GM19372 (cell line): ENCODE data around the gene CRYBG3.
"Not testable (repeated sequence)": the region's sequence is repeated elsewhere in the genome, so short reads cannot be mapped to it uniquely, and the experiment has no call there.

ENCODE experiments used
- ATAC-seq: cut with Tn5 transposase; IDR thresholded peaks from one replicate; pipeline ENCODE4 v1.9.1; 2021; ENCODE audit warnings: mild to moderate bottlenecking, low read depth, moderate library complexity; ENCODE audit not compliant: unreplicated experiment

Gene CRYBG3

GRCh38 chr3:97833184-97833583 is 11.4 kb downstream of the CRYBG3 start:
- ATAC-seq, result not testable (repeated sequence)

- no peak for ATAC-seq
Observed at GRCh38 chr3:97835761-97836160, 13.9 kb downstream of the CRYBG3 start.

GRCh38 chr3:97838393-97838792 is 16.6 kb downstream of the CRYBG3 start:
- ATAC-seq, result no peak

- no peak for ATAC-seq
Observed at GRCh38 chr3:97839944-97840343, 18.1 kb downstream of the CRYBG3 start.

- no peak for ATAC-seq
Observed at GRCh38 chr3:97841304-97841703, 19.5 kb downstream of the CRYBG3 start.

GRCh38 chr3:97841956-97842355 is 20.1 kb downstream of the CRYBG3 start:
- no peak for ATAC-seq

- ATAC-seq, result no peak
Observed at GRCh38 chr3:97848779-97849178, 27.0 kb downstream of the CRYBG3 start.

GRCh38 chr3:97857401-97857800 is 35.6 kb downstream of the CRYBG3 start:
- ATAC-seq, result no peak

GRCh38 chr3:97860364-97860763 is 38.6 kb downstream of the CRYBG3 start:
- no peak for ATAC-seq

- ATAC-seq, result no peak
Observed at GRCh38 chr3:97862582-97862981, 40.8 kb downstream of the CRYBG3 start.

GRCh38 chr3:97863031-97863430 is 41.2 kb downstream of the CRYBG3 start:
- no peak for ATAC-seq

- ATAC-seq, result no peak
Observed at GRCh38 chr3:97863775-97864174, 42.0 kb downstream of the CRYBG3 start.

- ATAC-seq, result no peak
Observed at GRCh38 chr3:97871186-97871585, 49.4 kb downstream of the CRYBG3 start.

GRCh38 chr3:97871801-97872524 is 50.2 kb downstream of the CRYBG3 start:
- no peak for ATAC-seq

GRCh38 chr3:97872525-97873042 is 50.8 kb downstream of the CRYBG3 start:
- ATAC-seq, result no peak

GRCh38 chr3:97880267-97880666 is 58.5 kb downstream of the CRYBG3 start:
- no peak for ATAC-seq

GRCh38 chr3:97882975-97883598 is 61.3 kb downstream of the CRYBG3 start:
- no peak for ATAC-seq

- no peak for ATAC-seq
Observed at GRCh38 chr3:97883736-97884135, 61.9 kb downstream of the CRYBG3 start.

GRCh38 chr3:97884586-97885123 is 62.8 kb downstream of the CRYBG3 start:
- ATAC-seq, result no peak

- ATAC-seq, result no peak
Observed at GRCh38 chr3:97885931-97886824, 64.4 kb downstream of the CRYBG3 start.

- ATAC-seq, result no peak
Observed at GRCh38 chr3:97889814-97890213, 68.0 kb downstream of the CRYBG3 start.
